Measurements from ENCODE around the gene LNX1.
A peak's percentile ranks its signal among the peaks of the same experiment; 100 is the strongest.

LNX1 gene

DNA sequence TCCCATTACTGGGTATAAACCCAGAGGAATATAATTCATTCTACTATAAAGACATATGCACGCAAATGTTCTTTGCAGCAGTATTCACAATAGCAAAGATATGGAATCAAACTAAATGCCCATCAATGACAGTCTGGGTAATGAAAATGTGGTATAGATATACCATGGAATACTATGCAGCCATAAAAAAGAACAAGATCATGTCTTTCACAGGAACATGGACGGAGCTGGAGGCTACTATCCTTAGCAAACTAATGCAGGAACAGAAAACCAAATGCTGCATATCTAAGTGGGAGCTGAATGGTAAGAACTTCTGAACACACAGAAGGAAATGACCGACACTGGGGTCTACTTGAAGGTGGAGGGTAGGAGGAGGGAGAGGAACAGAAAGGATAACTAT, 42.6 kb downstream of the LNX1 start:
- Histone ChIP-seq H3K56ac (ENCODE audit: low read length) (no peak overlapping the region), H3K4me2 (ENCODE audit: low read length) (no peak overlapping the region), H3K4me3 (ENCODE audit: low read length) (no peak overlapping the region), H3K27me3 (ENCODE audit: insufficient read depth, low read length, poor library complexity) (no peaks in the 10 kb centered on the region), H3K4ac (ENCODE audit: low read depth, low read length) (no peak overlapping the region), H3K18ac (ENCODE audit: low read length) (no peak overlapping the region), H2AK5ac (ENCODE audit: low read length) (no peak overlapping the region), H3K23ac (ENCODE audit: low read length) (no peak overlapping the region), H2BK5ac (ENCODE audit: low read length) (no peak overlapping the region), H4K8ac (ENCODE audit: low read depth, low read length) (no peak overlapping the region), H4K5ac (ENCODE audit: low read length) (no peak overlapping the region), H3K79me2 (ENCODE audit: control insufficient read depth, insufficient read depth, low read length) (no peaks in the 10 kb centered on the region), H2BK120ac (ENCODE audit: low read depth, low read length) (no peak overlapping the region), H2BK15ac (replicated peaks; ENCODE audit: low read depth) (no peak overlapping the region), H3K4me1 (ENCODE audit: control insufficient read depth, low read depth, low read length) (no peaks in the 10 kb centered on the region), H3K9ac (ENCODE audit: low read length) (no peak overlapping the region), H3K36me3 (ENCODE audit: control insufficient read depth, insufficient read depth, low read length) (no peaks in the 10 kb centered on the region), H3K79me1 (ENCODE audit: low read length) (no peaks in the 10 kb centered on the region), H3K27ac (ENCODE audit: low read depth, low read length) (no peak overlapping the region)
- DNase-seq: no peak
- WGBS (ENCODE audit: extremely low coverage, insufficient coverage, low lambda C conversion rate): no CpG with 5 or more reads among the region's 3 CpGs

DNA sequence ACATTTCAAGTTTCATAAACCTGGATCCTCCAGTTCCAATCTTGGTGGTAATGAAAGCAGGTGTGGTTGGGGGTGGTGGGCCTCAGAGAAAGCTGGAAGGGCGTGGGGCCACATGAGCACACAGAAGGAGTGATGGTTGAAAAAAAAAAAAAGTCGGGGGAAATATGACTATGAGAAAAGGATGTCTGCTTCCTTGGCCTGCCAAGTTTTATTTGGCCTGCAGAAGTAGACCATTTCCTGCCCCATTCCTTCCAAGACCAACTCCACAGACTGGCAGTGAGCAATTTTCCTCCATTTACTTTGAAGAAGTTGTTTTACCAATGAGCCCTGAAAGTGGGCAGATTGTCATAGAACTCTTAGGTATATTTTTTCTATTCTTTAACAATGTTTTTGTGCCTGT, 43.3 kb downstream of the LNX1 start:
- H2AK5ac ChIP-seq (ENCODE audit: low read length): no peak overlapping the region
- H2BK120ac ChIP-seq (ENCODE audit: low read depth, low read length): no peak overlapping the region
- no peak overlapping the region for H3K27ac ChIP-seq (ENCODE audit: low read depth, low read length)
- no peak overlapping the region for H2BK15ac ChIP-seq (replicated peaks; ENCODE audit: low read depth)
- no peak overlapping the region for H3K56ac ChIP-seq (ENCODE audit: low read length)
- no CpG with 5 or more reads among the region's 2 CpGs for WGBS (ENCODE audit: extremely low coverage, insufficient coverage, low lambda C conversion rate)
- H4K8ac ChIP-seq (ENCODE audit: low read depth, low read length): no peak overlapping the region
- no peaks in the 10 kb centered on the region for H3K79me2 ChIP-seq (ENCODE audit: control insufficient read depth, insufficient read depth, low read length)
- H3K27me3 ChIP-seq (ENCODE audit: insufficient read depth, low read length, poor library complexity): no peaks in the 10 kb centered on the region
- H3K36me3 ChIP-seq (ENCODE audit: control insufficient read depth, insufficient read depth, low read length): no peaks in the 10 kb centered on the region
- no peak overlapping the region for H4K5ac ChIP-seq (ENCODE audit: low read length)
- H3K18ac ChIP-seq (ENCODE audit: low read length): no peak overlapping the region
- H3K4ac ChIP-seq (ENCODE audit: low read depth, low read length): no peak overlapping the region
- no peak for DNase-seq
- no peak overlapping the region for H3K9ac ChIP-seq (ENCODE audit: low read length)
- H3K79me1 ChIP-seq (ENCODE audit: low read length): no peaks in the 10 kb centered on the region
- no peak overlapping the region for H3K4me3 ChIP-seq (ENCODE audit: low read length)
- H2BK5ac ChIP-seq (ENCODE audit: low read length): no peak overlapping the region
- H3K4me1 ChIP-seq (ENCODE audit: control insufficient read depth, low read depth, low read length): no peaks in the 10 kb centered on the region
- H3K4me2 ChIP-seq (ENCODE audit: low read length): no peak overlapping the region
- H3K23ac ChIP-seq (ENCODE audit: low read length): no peak overlapping the region

DNA sequence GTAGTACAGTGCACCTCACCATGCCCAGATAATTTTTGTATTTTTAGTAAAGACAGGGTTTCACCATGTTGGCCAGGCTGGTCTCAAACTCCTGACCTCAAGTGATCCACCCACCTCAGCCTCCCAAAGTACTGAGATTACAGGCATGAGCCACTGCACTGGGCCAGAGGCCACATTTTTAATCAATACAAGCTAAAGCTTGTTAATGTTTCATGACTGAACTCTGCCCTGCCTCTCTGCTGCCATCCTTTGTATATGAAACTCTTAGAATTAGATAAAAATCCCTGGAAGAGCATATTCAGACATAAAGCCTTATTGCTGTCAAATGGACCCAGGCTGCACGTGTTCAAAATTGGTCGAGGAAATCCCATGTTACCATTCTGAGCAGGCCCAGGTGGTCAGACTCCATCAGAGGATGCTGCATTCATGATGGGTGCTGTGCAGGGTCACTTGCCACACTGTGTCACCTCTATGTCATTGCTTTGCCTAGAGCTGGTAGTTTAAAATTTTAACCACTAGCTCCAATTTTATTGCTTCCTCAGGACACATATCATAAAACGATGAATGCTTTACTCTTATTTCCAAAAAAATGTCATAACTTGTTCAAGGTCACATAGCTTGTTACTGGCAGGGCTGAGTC, 45.2 kb downstream of the LNX1 start:
- WGBS (ENCODE audit: extremely low coverage, insufficient coverage, low lambda C conversion rate): no CpG with 5 or more reads among the region's 3 CpGs
- H3K36me3 ChIP-seq (ENCODE audit: control insufficient read depth, insufficient read depth, low read length): no peaks in the 10 kb centered on the region
- H3K27ac ChIP-seq (ENCODE audit: low read depth, low read length): no peak overlapping the region
- no peak overlapping the region for H3K4me2 ChIP-seq (ENCODE audit: low read length)
- no peak overlapping the region for H2BK120ac ChIP-seq (ENCODE audit: low read depth, low read length)
- no peak overlapping the region for H4K5ac ChIP-seq (ENCODE audit: low read length)
- no peak overlapping the region for H3K56ac ChIP-seq (ENCODE audit: low read length)
- H3K27me3 ChIP-seq (ENCODE audit: insufficient read depth, low read length, poor library complexity): no peaks in the 10 kb centered on the region
- no peaks in the 10 kb centered on the region for H3K79me1 ChIP-seq (ENCODE audit: low read length)
- no peak overlapping the region for H2BK15ac ChIP-seq (replicated peaks; ENCODE audit: low read depth)
- H3K23ac ChIP-seq (ENCODE audit: low read length): no peak overlapping the region
- no peak overlapping the region for H2BK5ac ChIP-seq (ENCODE audit: low read length)
- DNase-seq: no peak
- no peak overlapping the region for H3K4ac ChIP-seq (ENCODE audit: low read depth, low read length)
- no peaks in the 10 kb centered on the region for H3K4me1 ChIP-seq (ENCODE audit: control insufficient read depth, low read depth, low read length)
- H3K79me2 ChIP-seq (ENCODE audit: control insufficient read depth, insufficient read depth, low read length): no peaks in the 10 kb centered on the region
- H3K18ac ChIP-seq (ENCODE audit: low read length): no peak overlapping the region
- no peak overlapping the region for H3K4me3 ChIP-seq (ENCODE audit: low read length)
- H2AK5ac ChIP-seq (ENCODE audit: low read length): no peak overlapping the region
- no peak overlapping the region for H3K9ac ChIP-seq (ENCODE audit: low read length)
- H4K8ac ChIP-seq (ENCODE audit: low read depth, low read length): no peak overlapping the region

DNA sequence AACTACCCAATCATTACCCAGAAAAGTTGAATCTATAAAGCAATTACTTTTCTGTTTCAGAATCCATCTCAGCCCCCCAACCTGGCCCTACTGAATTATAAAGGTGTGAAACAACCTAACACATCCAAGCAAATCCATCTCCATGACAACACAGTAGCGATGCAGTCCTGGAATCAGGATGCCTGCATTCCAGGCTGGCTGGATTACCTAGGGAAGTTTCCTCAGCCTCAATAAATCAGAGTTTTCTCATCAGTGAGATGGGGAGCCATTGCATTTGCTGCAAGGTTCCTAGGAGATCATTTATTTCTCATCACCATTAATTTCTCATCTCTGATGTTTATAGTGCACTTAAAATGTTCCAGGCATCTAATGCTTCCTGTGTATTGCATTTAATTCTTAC, 46.0 kb downstream of the LNX1 start:
- no peak overlapping the region for H2AK5ac ChIP-seq (ENCODE audit: low read length)
- no peak overlapping the region for H2BK15ac ChIP-seq (replicated peaks; ENCODE audit: low read depth)
- H4K8ac ChIP-seq (ENCODE audit: low read depth, low read length): no peak overlapping the region
- no peak overlapping the region for H2BK5ac ChIP-seq (ENCODE audit: low read length)
- no peak overlapping the region for H3K27ac ChIP-seq (ENCODE audit: low read depth, low read length)
- no peak overlapping the region for H3K18ac ChIP-seq (ENCODE audit: low read length)
- no peaks in the 10 kb centered on the region for H3K36me3 ChIP-seq (ENCODE audit: control insufficient read depth, insufficient read depth, low read length)
- no peak overlapping the region for H3K4ac ChIP-seq (ENCODE audit: low read depth, low read length)
- H3K9ac ChIP-seq (ENCODE audit: low read length): no peak overlapping the region
- no peak overlapping the region for H3K4me2 ChIP-seq (ENCODE audit: low read length)
- no peak overlapping the region for H3K56ac ChIP-seq (ENCODE audit: low read length)
- H3K79me1 ChIP-seq (ENCODE audit: low read length): no peaks in the 10 kb centered on the region
- H3K27me3 ChIP-seq (ENCODE audit: insufficient read depth, low read length, poor library complexity): no peaks in the 10 kb centered on the region
- H3K4me1 ChIP-seq (ENCODE audit: control insufficient read depth, low read depth, low read length): no peaks in the 10 kb centered on the region
- no peak overlapping the region for H4K5ac ChIP-seq (ENCODE audit: low read length)
- no peak overlapping the region for H3K4me3 ChIP-seq (ENCODE audit: low read length)
- no peaks in the 10 kb centered on the region for H3K79me2 ChIP-seq (ENCODE audit: control insufficient read depth, insufficient read depth, low read length)
- no peak overlapping the region for H2BK120ac ChIP-seq (ENCODE audit: low read depth, low read length)
- H3K23ac ChIP-seq (ENCODE audit: low read length): no peak overlapping the region
- peak; percentile 82 for DNase-seq
- WGBS (ENCODE audit: extremely low coverage, insufficient coverage, low lambda C conversion rate): no CpG with 5 or more reads among the region's 1 CpG

DNA sequence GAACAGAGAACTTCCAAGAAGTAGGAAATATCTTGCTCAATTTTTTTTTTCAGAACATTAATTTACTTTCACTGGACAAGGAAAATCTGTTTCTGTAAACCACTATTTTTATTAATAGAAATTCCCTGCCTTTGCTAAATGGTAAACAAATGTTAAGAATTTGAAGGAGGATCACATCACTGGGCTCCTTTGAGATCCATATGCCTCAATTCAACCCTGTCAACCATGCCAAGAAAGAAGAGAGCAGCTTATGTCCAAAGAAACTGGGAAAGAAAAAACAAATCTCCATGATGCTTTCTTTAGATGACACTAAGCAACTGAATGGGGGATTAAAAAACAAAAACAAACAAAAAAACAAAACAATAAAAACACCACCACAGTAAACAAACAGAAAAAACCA, 47.7 kb downstream of the LNX1 start:
- Histone ChIP-seq H2BK120ac (ENCODE audit: low read depth, low read length) (no peak overlapping the region), H3K9ac (ENCODE audit: low read length) (no peak overlapping the region), H3K79me1 (ENCODE audit: low read length) (no peaks in the 10 kb centered on the region), H3K4me3 (ENCODE audit: low read length) (no peak overlapping the region), H3K27ac (ENCODE audit: low read depth, low read length) (no peak overlapping the region), H2BK15ac (replicated peaks; ENCODE audit: low read depth) (no peak overlapping the region), H3K4ac (ENCODE audit: low read depth, low read length) (no peak overlapping the region), H3K27me3 (ENCODE audit: insufficient read depth, low read length, poor library complexity) (no peaks in the 10 kb centered on the region), H4K8ac (ENCODE audit: low read depth, low read length) (no peak overlapping the region), H3K56ac (ENCODE audit: low read length) (no peak overlapping the region), H3K4me1 (ENCODE audit: control insufficient read depth, low read depth, low read length) (no peaks in the 10 kb centered on the region), H3K18ac (ENCODE audit: low read length) (no peak overlapping the region), H3K23ac (ENCODE audit: low read length) (no peak overlapping the region), H3K36me3 (ENCODE audit: control insufficient read depth, insufficient read depth, low read length) (no peaks in the 10 kb centered on the region), H2BK5ac (ENCODE audit: low read length) (no peak overlapping the region), H4K5ac (ENCODE audit: low read length) (no peak overlapping the region), H3K79me2 (ENCODE audit: control insufficient read depth, insufficient read depth, low read length) (no peaks in the 10 kb centered on the region), H2AK5ac (ENCODE audit: low read length) (no peak overlapping the region), H3K4me2 (ENCODE audit: low read length) (no peak overlapping the region)
- no peak for DNase-seq

DNA sequence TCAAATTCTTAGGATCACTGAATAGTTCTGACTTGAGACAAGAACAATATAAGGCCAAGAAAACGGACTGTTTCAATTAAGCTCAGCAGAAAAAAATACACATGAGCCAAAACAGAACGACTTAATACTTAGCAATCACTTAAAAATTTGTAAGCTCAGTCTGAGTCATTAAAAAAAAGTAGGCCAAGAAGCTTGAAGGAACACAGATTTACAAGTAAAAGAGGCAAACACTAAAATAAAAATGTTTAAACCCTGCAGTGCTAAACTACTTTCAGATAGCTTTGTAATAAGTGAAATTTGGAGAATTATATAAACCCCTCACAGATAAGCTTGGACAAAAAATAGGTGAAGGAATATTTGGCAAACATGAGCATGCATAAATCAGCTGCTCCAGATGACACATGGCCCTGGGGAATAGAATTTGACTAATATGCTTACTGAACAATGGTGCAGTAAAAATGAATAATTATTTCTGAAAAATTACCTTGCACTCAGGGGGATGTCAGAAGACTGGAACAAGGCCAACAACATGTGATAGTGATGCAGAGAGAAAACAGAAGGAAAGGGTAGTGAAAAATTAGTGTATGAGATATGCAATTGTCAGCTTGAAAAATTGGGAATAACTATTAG, 49.6 kb downstream of the LNX1 start:
- Histone ChIP-seq H4K8ac (ENCODE audit: low read depth, low read length) (no peak overlapping the region), H4K5ac (ENCODE audit: low read length) (no peak overlapping the region), H3K9ac (ENCODE audit: low read length) (no peak overlapping the region), H3K4me1 (ENCODE audit: control insufficient read depth, low read depth, low read length) (no peaks in the 10 kb centered on the region), H3K27ac (ENCODE audit: low read depth, low read length) (no peak overlapping the region), H3K79me1 (ENCODE audit: low read length) (no peaks in the 10 kb centered on the region), H3K27me3 (ENCODE audit: insufficient read depth, low read length, poor library complexity) (no peaks in the 10 kb centered on the region), H3K36me3 (ENCODE audit: control insufficient read depth, insufficient read depth, low read length) (no peaks in the 10 kb centered on the region), H3K4ac (ENCODE audit: low read depth, low read length) (no peak overlapping the region), H3K56ac (ENCODE audit: low read length) (no peak overlapping the region), H2BK120ac (ENCODE audit: low read depth, low read length) (no peak overlapping the region), H3K4me3 (ENCODE audit: low read length) (no peak overlapping the region), H2AK5ac (ENCODE audit: low read length) (no peak overlapping the region), H2BK15ac (replicated peaks; ENCODE audit: low read depth) (no peak overlapping the region), H3K23ac (ENCODE audit: low read length) (no peak overlapping the region), H3K18ac (ENCODE audit: low read length) (no peak overlapping the region), H3K4me2 (ENCODE audit: low read length) (no peak overlapping the region), H3K79me2 (ENCODE audit: control insufficient read depth, insufficient read depth, low read length) (no peaks in the 10 kb centered on the region), H2BK5ac (ENCODE audit: low read length) (no peak overlapping the region)
- DNase-seq: no peak
- WGBS (ENCODE audit: extremely low coverage, insufficient coverage, low lambda C conversion rate): no CpG with 5 or more reads among the region's 2 CpGs
